Astrocyte of the cerebellum (primary cell): ENCODE data around the gene PSMB2.

ENCODE experiments used
- DNase-seq: peaks from one replicate; pipeline ENCODE4 v3.0.0-alpha.2; 2011; ENCODE audit warnings: low read depth
- H3K4me3 ChIP-seq: 2 replicates; pipeline ENCODE4 v1.5.1; 2011; ENCODE audit warnings: mild to moderate bottlenecking, low read depth, low read length, moderate library complexity
- in situ Hi-C: cut with HindIII; loops from 2 replicates; pipeline ENCODE4 v1.10.0; 2017; ENCODE audit warnings: low sequenced_read_pairs
- TF ChIP-seq, protein P1 (sequence below): IDR thresholded peaks from 2 replicates; pipeline ENCODE4 v1.5.1; 2012; ENCODE audit warnings: low read length, low read depth, moderate library complexity, mild to moderate bottlenecking; ENCODE audit errors: missing control alignments

The PSMB2 gene

DNA sequence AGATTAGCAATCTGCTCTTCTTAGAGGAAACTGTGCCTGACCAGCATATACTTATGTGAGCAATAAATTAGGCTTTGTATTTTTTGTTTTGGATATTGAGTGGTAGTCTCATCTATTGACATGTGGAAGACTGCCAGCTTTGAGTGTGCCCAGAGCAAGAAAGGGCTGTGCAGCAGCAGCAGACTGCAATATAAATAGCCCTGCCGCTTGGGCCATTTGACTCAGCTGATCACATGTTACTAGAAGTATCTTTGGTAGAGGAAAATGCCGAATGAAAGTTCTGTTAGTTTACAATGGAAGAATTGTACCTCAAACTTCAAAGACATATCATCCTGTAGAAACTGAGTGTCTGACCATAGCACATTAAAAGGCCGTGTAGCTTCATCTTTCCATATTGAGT is 9.1 kb upstream of the PSMB2 start:
- no peak for DNase-seq
- no peak overlapping the region for H3K4me3 ChIP-seq
- TF ChIP-seq, protein P1, sequence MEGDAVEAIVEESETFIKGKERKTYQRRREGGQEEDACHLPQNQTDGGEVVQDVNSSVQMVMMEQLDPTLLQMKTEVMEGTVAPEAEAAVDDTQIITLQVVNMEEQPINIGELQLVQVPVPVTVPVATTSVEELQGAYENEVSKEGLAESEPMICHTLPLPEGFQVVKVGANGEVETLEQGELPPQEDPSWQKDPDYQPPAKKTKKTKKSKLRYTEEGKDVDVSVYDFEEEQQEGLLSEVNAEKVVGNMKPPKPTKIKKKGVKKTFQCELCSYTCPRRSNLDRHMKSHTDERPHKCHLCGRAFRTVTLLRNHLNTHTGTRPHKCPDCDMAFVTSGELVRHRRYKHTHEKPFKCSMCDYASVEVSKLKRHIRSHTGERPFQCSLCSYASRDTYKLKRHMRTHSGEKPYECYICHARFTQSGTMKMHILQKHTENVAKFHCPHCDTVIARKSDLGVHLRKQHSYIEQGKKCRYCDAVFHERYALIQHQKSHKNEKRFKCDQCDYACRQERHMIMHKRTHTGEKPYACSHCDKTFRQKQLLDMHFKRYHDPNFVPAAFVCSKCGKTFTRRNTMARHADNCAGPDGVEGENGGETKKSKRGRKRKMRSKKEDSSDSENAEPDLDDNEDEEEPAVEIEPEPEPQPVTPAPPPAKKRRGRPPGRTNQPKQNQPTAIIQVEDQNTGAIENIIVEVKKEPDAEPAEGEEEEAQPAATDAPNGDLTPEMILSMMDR: no peak
- in situ Hi-C loops: loop anchor here (10.0 kb wide), 1 partner anchor 64 kb away; the partner anchor contains the start of gene C1orf216

DNA sequence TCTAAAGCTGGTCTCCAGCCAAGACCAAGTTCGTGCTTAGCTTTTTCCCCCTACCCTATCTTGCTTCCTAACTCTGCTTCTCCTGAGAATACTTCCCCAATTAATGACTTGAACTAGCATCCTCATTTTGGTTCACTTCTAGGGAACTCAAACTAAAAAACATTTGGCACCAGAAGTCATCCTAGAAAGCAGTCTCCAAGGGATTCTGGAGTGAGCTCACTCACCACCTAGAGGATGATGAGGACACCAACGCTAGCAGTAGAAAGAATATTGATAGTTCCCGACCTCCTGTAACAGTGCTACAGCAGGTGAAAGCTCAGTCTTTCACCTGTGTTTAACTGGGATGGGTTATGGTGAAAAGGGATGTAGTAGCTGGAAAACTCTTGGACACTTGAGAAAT is 4.7 kb upstream of the PSMB2 start:
- no peak for DNase-seq
- TF ChIP-seq, protein P1: peak; percentile 35
- in situ Hi-C loops: no loop called here

DNA sequence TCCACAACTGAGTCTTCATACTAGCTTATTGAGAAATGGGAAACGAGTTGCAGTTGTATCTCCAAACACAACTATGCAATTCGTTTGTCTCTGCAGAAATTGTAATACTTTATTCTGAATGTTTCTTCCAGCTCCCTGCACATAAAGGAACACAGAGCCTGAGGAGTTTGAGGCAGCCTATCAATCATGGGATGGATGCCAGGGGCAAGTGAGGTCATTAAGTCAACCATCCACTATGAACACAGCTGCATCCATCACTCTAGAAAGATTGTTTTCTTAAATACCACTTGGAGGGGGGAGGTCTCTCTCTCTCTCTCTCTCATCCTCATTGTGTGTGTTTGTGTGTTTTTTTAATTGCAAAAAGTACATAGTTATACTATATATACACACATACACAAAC is 2.9 kb upstream of the PSMB2 start:
- DNase-seq: no peak
- TF ChIP-seq, protein P1: no peak
- in situ Hi-C loops: no loop called here
- no peak overlapping the region for H3K4me3 ChIP-seq

More for the DNA sequence above, 4.7 kb upstream of the PSMB2 start:
- H3K4me3 ChIP-seq: no peak overlapping the region

DNA sequence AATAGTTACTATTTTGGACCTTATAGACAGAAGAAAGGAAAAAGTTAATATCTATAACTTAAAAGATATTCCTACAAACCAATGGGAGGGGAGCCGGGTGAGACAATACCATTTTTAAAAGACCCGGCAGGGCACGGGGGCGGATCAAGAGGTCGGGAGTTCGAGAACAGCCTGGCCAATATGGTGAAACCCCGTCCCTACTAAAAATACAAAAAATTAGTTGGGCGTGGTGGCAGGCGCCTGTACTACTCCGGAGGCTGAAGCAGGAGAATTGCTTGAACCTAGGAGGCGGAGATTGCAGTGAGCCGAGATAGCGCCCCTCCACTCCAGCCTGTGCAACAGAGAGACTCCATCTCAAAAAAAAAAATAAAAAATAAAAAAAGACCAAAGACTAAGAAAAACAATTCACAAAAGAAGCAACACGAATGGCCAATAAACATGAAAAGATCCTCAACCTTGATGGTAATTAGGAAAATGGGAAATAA is 1.2 kb upstream of the PSMB2 start:
- in situ Hi-C loops: no loop called here
- TF ChIP-seq, protein P1: no peak
- H3K4me3 ChIP-seq: peak overlapping the region; percentile 98
- DNase-seq: no peak

DNA sequence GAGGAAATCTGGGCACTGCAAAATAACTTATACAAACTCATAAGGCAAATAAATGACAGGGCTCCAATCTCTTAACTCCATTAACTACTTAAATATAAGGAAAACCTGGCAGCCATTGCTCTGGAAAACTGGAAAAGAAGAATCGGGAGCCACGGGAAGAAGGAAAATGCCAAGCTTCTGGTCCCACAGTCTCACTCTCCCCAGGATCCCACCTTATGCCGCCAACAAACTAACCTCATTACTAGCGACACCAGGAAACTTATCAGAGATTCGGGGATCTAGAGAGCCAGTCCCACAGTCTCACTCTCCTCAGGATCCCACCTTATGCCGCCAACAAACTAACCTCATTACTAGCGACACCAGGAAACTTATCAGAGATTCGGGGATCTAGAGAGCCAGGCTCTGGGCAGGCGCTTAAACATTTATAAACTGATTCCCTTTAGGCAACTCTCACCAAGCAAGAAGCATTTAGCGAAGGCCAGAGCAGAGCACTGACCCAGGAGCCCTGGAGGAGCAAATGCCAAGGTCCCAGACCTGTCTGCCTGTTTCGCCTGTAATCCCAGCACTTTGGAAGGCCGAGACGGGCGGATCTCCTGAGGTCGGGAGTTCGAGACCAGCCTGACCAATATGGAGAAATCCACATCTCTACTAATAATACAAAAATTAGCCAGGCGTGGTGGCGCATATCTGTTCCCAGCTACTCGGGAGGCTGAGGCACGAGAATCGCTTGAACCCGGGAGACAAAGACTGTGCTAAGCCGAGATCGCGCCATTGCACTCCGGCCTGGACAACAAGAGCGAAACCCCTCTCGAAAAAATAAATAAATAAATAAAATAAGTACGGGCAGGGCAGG is 720 bp downstream of the PSMB2 start:
- peak overlapping the region; percentile 98 for H3K4me3 ChIP-seq
- TF ChIP-seq, protein P1: no peak
- DNase-seq: no peak
- in situ Hi-C loops: no loop called here

DNA sequence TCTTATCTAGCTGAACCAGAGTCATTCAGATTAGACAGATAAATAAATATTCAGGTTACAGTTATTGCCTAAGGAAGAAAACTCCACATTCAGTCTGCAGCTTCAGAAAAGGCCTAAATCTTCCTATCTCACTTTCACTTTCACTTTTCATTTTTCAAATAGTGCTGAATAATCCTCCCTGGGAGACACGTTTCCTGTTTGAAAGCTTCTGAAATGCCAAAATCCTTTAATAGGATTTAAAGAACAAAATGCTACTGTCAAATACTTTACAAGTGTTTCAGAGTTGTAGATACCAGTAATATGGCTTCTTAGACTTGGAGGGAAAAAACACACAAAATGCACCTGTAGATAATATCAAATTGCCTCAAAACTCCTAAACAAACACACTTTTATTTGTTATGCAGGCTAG is 3.9 kb downstream of the PSMB2 start:
- in situ Hi-C loops: no loop called here

More for the DNA sequence above, 3.9 kb downstream of the PSMB2 start:
- DNase-seq: peak; percentile 24
- TF ChIP-seq, protein P1: no peak
- H3K4me3 ChIP-seq: peak overlapping the region; percentile 18
